DND-41 (cell line): Measurements from ENCODE around the gene KANSL1L.

Source experiments
- CTCF ChIP-seq: IDR thresholded peaks from 2 replicates; pipeline ENCODE4 v1.5.1; 2012; ENCODE audit warnings: borderline replicate concordance, low read length, moderate library complexity, mild to moderate bottlenecking; ENCODE audit not compliant: poor library complexity, severe bottlenecking; ENCODE audit errors: extremely low read depth
- EZH2 ChIP-seq: IDR thresholded peaks from 3 replicates; pipeline ENCODE4 v1.6.1; 2012; ENCODE audit warnings: borderline replicate concordance, low read depth, mild to moderate bottlenecking, moderate library complexity, low read length, inconsistent platforms; ENCODE audit not compliant: severe bottlenecking

GRCh38 chr2:210072922-210073509, 98.2 kb downstream of the KANSL1L start:
- TF ChIP-seq EZH2 (no peak), CTCF (peak; percentile 62)
